Ramos (cell line): Measurements from ENCODE around the gene RPS21.

ENCODE experiments used
- in situ Hi-C: fragments of 300-500 bp; cut with MboI; formaldehyde crosslinking; loops from one replicate; pipeline ENCODE4 v1.14.3; 2022; ENCODE audit warnings: low sequenced_read_pairs; ENCODE audit not compliant: unreplicated experiment

Gene RPS21

DNA sequence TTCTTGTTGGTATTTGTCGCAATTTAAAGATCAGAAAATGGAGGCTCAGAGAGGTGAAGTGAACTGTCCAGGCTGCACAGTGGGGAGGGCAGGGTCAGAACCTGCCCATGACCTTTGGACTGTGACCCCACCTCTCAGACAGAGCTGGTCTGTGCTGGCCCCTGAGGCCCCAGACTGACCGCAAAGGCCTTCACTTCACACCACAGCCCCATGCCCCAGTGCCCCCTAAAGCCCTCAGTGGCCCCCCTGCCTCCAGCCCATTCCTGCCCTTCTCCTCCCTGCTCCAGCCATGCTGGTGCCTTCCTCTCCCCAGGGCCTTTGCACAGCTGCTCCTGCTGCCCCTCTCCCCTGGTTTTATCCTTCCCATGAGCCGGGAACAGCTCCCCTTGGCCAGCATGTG, 49.8 kb downstream of the RPS21 start:
- in situ Hi-C loops, result no loop called here

DNA sequence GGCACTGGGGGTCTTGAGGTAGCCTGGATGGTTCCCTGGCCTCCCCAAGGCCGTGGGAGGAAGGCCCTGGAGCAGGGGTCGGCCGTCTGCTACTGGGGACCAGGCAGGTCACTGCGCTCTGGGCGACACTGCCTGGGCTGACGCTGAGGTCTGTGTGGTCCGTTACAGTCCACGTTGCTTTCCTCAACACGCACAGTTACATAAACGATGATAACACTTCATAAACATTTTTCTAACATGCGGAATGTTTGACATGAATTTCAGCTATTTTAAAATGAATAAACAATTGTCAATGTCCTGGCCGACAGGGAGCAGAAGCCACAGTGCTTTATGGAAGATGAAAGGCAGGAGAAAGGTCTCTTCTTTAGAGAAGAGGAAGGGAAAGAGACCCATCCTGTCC, 50.6 kb downstream of the RPS21 start:
- in situ Hi-C loops, result no loop called here

DNA sequence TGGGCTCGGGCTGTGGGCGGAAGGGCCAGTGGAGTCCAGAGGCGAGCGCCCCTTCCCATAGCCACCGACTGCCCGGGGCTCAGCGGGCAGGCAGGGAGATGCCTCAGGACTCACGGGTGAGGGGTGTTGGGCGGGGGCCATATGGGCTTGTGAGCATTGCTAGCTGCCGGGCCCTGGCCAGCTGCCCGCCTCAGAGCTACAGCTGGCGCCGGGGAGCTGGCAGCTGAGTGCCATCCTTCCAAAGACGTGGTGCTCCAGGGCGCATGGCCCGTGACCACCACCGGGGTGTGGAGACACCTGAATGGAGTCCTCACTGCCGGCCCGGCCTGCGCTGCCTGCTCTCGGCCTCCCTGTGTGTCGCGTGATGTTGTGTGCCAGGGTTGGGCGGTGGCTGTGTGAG, 51.0 kb downstream of the RPS21 start:
- in situ Hi-C loops, result no loop called here
